Panc1 (cell line): ENCODE data around the gene CDK18. TPM values are rescaled to one million over a fixed set of nuclear protein-coding genes. Genes with fewer than 3 reads are reported as not detected.
"Not testable (repeated sequence)": the region's sequence is repeated elsewhere in the genome, so short reads cannot be mapped to it uniquely, and the experiment has no call there.

Experiments
- ATAC-seq: fragments of 200-7000 bp; cut with Tn5 transposase; 2 replicates; pipeline ENCODE4 v1.9.1; 2020; ENCODE audit warnings: mild to moderate bottlenecking, moderate library complexity
- BruUV-seq: library from RNA; stranded (reverse); fragments of 400-500 nt; replicated peaks from 2 replicates; lab custom pipeline; 2021; lab: Mats Ljungman, UMichigan
- CTCF ChIA-PET: fragments of 300-600 bp; sonication (Branson Sonifier 250); formaldehyde crosslinking; loops from one replicate; lab custom pipeline; 2022; ENCODE audit warnings: antibody characterized with exemption; lab: Charles Lee
- POLR2A ChIA-PET: fragments of 300-600 bp; sonication (Branson Sonifier 250); formaldehyde crosslinking; loops from one replicate; lab custom pipeline; 2022; ENCODE audit warnings: antibody characterized with exemption; lab: Charles Lee
- DNase-seq: peaks from one replicate; pipeline ENCODE4 v3.0.0-alpha.2; 2010; ENCODE audit warnings: low read depth, low spot score
- H3K27ac ChIP-seq: 2 replicates; pipeline ENCODE4 v1.5.1; 2011; ENCODE audit warnings: mild to moderate bottlenecking, low read length, inconsistent platforms
- H3K27me3 ChIP-seq: fragments of 200-500 bp; sonication (Bioruptor generic); 2 replicates; pipeline ENCODE4 v1.6.0; 2014; ENCODE audit warnings: low read length, inconsistent platforms; ENCODE audit not compliant: control insufficient read depth, insufficient read depth
- H3K36me3 ChIP-seq: fragments of 200-500 bp; sonication (Bioruptor generic); 2 replicates; pipeline ENCODE4 v1.5.1; 2014; ENCODE audit warnings: inconsistent platforms, mild to moderate bottlenecking, low read length, moderate library complexity; ENCODE audit not compliant: control insufficient read depth, insufficient read depth
- H3K4me1 ChIP-seq: 2 replicates; pipeline ENCODE4 v1.5.1; 2011; ENCODE audit warnings: inconsistent platforms, mild to moderate bottlenecking, low read length, moderate library complexity; ENCODE audit not compliant: control insufficient read depth, insufficient read depth
- H3K4me3 ChIP-seq, 2 experiments: 2 replicates each; pipeline ENCODE4 v1.5.1; 2011 to 2012; ENCODE audit warnings: low read depth in 2 of 2, low read length in 2 of 2, mild to moderate bottlenecking in 2 of 2, inconsistent platforms in 1 of 2, moderate library complexity in 1 of 2
- H3K9me3 ChIP-seq: fragments of 200-500 bp; sonication (Bioruptor generic); 2 replicates; pipeline ENCODE4 v1.5.1; 2014; ENCODE audit warnings: low read depth, mild to moderate bottlenecking, inconsistent platforms, low read length, moderate library complexity; ENCODE audit not compliant: control insufficient read depth, insufficient read depth
- POLR2AphosphoS5 ChIP-seq: IDR thresholded peaks from 2 replicates; pipeline ENCODE4 v1.6.1; 2012; ENCODE audit warnings: mild to moderate bottlenecking, low read depth, low read length, moderate library complexity
- REST ChIP-seq, 2 experiments: IDR thresholded peaks; 2 replicates each; pipeline ENCODE4 v1.6.1; 2011 to 2012; ENCODE audit warnings: low read depth in 2 of 2, control low read depth in 1 of 2, low read length in 1 of 2, mild to moderate bottlenecking in 1 of 2, moderate library complexity in 1 of 2; ENCODE audit not compliant: insufficient read depth in 1 of 2
- SIN3A ChIP-seq: IDR thresholded peaks from 2 replicates; pipeline ENCODE4 v1.6.1; 2012; ENCODE audit warnings: low read depth, mild to moderate bottlenecking, low read length, moderate library complexity, borderline replicate concordance; ENCODE audit not compliant: insufficient read depth
- TCF7L2 ChIP-seq: IDR thresholded peaks from 2 replicates; pipeline ENCODE4 v1.6.1; 2011; ENCODE audit warnings: mild to moderate bottlenecking, low read depth, low read length, inconsistent platforms
- in situ Hi-C: cut with HindIII; loops from 2 replicates; pipeline ENCODE4 v1.10.0; 2016; ENCODE audit warnings: low sequenced_read_pairs, low pct_unique_long_range_greater_than_20kb
- intact Hi-C: fragments of 100-400 bp; cut with micrococcal nuclease; formaldehyde crosslinking; loops from one replicate; pipeline ENCODE4 v1.10.0; 2022; ENCODE audit not compliant: unreplicated experiment
- total RNA-seq: library from RNA; stranded (reverse); gene quantifications from one replicate; pipeline ENCODE4 v1.2.1, GENCODE V29; 2021; ENCODE audit not compliant: unreplicated experiment
- TF ChIP-seq, protein P1 (sequence below): fragments of 450-650 bp; IDR thresholded peaks from 2 replicates; pipeline ENCODE4 v1.5.1; 2017; ENCODE audit warnings: mild to moderate bottlenecking

Gene CDK18
- total RNA-seq, 1 experiment from 2014 or later: 7.0 TPM

GRCh38 chr1:205477121-205477758 is 27.2 kb upstream of the CDK18 start:
- intact Hi-C loops (no loop called here), in situ Hi-C loops (no loop called here)
- TF ChIP-seq, protein P1, sequence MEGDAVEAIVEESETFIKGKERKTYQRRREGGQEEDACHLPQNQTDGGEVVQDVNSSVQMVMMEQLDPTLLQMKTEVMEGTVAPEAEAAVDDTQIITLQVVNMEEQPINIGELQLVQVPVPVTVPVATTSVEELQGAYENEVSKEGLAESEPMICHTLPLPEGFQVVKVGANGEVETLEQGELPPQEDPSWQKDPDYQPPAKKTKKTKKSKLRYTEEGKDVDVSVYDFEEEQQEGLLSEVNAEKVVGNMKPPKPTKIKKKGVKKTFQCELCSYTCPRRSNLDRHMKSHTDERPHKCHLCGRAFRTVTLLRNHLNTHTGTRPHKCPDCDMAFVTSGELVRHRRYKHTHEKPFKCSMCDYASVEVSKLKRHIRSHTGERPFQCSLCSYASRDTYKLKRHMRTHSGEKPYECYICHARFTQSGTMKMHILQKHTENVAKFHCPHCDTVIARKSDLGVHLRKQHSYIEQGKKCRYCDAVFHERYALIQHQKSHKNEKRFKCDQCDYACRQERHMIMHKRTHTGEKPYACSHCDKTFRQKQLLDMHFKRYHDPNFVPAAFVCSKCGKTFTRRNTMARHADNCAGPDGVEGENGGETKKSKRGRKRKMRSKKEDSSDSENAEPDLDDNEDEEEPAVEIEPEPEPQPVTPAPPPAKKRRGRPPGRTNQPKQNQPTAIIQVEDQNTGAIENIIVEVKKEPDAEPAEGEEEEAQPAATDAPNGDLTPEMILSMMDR: no peak
- TF ChIP-seq REST (IDR thresholded peaks at IDR 0.05; ENCODE audit: insufficient read depth in 1 of 2, low read depth in 2 of 2, low read length in 1 of 2): no peak
- TF ChIP-seq SIN3A: no peak
- no peak for TF ChIP-seq TCF7L2
- no peak for TF ChIP-seq POLR2AphosphoS5
- Histone ChIP-seq H3K4me1 (peaks cover 36% of the 10 kb centered on the region), H3K27me3 (no peaks in the 10 kb centered on the region), H3K27ac (peak overlapping the region; percentile 77), H3K36me3 (no peaks in the 10 kb centered on the region), H3K4me3 (no peak overlapping the region), H3K9me3 (peaks cover 5% of the 10 kb centered on the region; the same call in 1 of the 2 replicates)
- no TSS peak for BruUV-seq
- ATAC-seq (peak; percentile 47), DNase-seq (no peak)
- CTCF ChIA-PET: interaction anchor here (1.5 to 1.7 kb wide), 2 partner anchors 8 to 123 kb away, joined by 5 to 8 read pairs; no protein-coding TSS in a partner anchor
- POLR2A ChIA-PET: no interaction called here

GRCh38 chr1:205477759-205478247 is 26.7 kb upstream of the CDK18 start:
- Histone ChIP-seq H3K36me3 (no peaks in the 10 kb centered on the region), H3K27ac (peak overlapping the region; percentile 77), H3K4me1 (peaks cover 36% of the 10 kb centered on the region), H3K9me3 (peaks cover 5% of the 10 kb centered on the region; the same call in 1 of the 2 replicates), H3K27me3 (no peaks in the 10 kb centered on the region), H3K4me3 (0 out of 4 replicates have a peak overlapping the region, but pooled peaks of 1 of the 2 experiments have one; percentile 14)
- in situ Hi-C loops: no loop called here
- intact Hi-C loops: no loop called here
- no TSS peak for BruUV-seq
- DNase-seq (no peak), ATAC-seq (peak; percentile 79)
- no peak for TF ChIP-seq TCF7L2
- TF ChIP-seq POLR2AphosphoS5: peak; percentile 64; the same call in 1 of the 2 replicates
- CTCF ChIA-PET: interaction anchor here (0.7 to 1.7 kb wide), 3 partner anchors 81 to 286 kb away, joined by 3 to 8 read pairs (median 4); no protein-coding TSS in a partner anchor
- POLR2A ChIA-PET: no interaction called here

DNA sequence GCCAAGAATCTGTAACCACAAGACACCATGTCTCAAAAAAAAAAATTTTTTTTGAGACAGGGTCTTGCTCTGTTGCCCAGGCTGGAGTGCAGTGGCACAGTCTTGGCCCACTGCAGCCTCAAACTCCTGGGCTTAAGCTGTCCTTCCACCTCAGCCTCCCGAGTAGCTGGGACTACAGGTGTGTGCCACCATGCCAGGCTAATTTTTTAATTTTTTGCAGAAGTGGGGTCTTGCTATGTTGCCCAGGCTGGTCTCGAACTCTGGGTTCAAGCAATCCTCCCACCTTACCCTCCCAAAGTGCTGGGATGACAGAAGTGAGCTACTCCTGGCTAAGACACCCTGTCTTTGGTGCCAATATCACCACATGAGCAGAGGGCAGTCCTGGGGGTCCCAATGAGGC is 25.5 kb upstream of the CDK18 start:
- not testable (repeated sequence) for H3K27me3 ChIP-seq

More for the DNA sequence above, 25.5 kb upstream of the CDK18 start:
- peak overlapping the region; percentile 61; the same call in 1 of the 2 replicates for H3K27ac ChIP-seq
- CTCF ChIA-PET: interaction anchor here (1.2 to 1.7 kb wide), 2 partner anchors 82 to 124 kb away, joined by 4 to 8 read pairs; no protein-coding TSS in a partner anchor
- DNase-seq, in situ Hi-C loops, H3K4me3 ChIP-seq, intact Hi-C loops, H3K36me3 ChIP-seq, POLR2A ChIA-PET, ATAC-seq, H3K9me3 ChIP-seq, BruUV-seq: not testable (repeated sequence)
- H3K4me1 ChIP-seq: peaks cover 30% of the 10 kb centered on the region
